ENCODE results near the gene GCM1. TPM values are rescaled to one million over a fixed set of nuclear protein-coding genes. Genes with fewer than 3 reads are reported as not detected.

The GCM1 gene
- total and polyA plus RNA-seq, 2 experiments from 2014 or later = 0.33 TPM; not detected in 1

DNA sequence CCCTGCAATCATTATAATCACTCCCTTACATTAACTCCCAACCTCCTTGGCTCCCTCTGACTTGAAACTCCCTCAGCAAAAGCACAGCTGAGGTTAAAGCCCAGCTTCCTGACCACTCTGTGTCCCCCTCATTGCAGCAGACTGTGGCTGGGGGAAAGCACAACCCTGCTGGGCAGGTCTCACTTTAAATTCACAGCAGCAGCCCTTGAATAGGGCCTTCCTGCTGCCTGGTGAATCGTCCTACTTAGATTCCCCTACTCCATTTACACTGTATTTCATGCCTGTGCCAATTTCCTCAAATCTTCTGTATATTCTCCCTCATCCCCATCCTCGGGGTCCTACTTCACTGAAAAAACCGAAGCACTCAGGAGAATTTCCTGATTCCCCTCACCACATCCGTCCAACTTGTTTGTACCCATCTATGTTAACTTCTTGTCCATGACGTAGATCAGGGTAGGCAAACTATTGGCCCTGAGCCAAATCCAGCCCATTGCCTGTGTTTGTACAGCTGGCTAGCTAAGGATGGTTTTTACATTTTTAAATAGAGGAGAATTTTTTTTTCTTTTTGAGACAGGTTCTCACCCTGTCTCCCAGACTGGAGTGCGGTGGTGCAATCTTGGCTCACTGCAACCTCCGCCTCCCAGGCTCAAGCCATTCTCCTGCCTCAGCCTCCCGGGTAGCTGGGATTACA lies 31.5 kb upstream of the GCM1 start:
- Histone ChIP-seq H3K27me3 (no peaks in the 10 kb centered on the region), H3K9me3 (ENCODE audit: low read depth) (no peaks in the 10 kb centered on the region), H3K4me3 (no peak overlapping the region), H3K4me2 (no peak overlapping the region), H2AFZ (no peak overlapping the region), H3K9me2 (replicated peaks; ENCODE audit: insufficient read depth) (no peaks in the 10 kb centered on the region), H3K4me1 (ENCODE audit: insufficient read depth) (peaks cover 5% of the 10 kb centered on the region), H3K79me2 (no peaks in the 10 kb centered on the region), H3K36me3 (replicated peaks; ENCODE audit: insufficient read depth, low read depth) (no peaks in the 10 kb centered on the region), H4K20me1 (ENCODE audit: insufficient read depth, poor library complexity, severe bottlenecking) (no peaks in the 10 kb centered on the region), H3K27ac (no peak overlapping the region)
- 70% methylated on average over 8 of the region's 8 CpGs for WGBS (ENCODE audit: low lambda C conversion rate, missing lambda C conversion rate)
- DNase-seq (ENCODE audit: low spot score) = peak; percentile 35
- TF ChIP-seq EZH2 (IDR thresholded peaks at IDR 0.05; ENCODE audit: borderline replicate concordance) (no peak), CTCF (IDR thresholded peaks at IDR 0.05; ENCODE audit: poor library complexity) (no peak)

DNA sequence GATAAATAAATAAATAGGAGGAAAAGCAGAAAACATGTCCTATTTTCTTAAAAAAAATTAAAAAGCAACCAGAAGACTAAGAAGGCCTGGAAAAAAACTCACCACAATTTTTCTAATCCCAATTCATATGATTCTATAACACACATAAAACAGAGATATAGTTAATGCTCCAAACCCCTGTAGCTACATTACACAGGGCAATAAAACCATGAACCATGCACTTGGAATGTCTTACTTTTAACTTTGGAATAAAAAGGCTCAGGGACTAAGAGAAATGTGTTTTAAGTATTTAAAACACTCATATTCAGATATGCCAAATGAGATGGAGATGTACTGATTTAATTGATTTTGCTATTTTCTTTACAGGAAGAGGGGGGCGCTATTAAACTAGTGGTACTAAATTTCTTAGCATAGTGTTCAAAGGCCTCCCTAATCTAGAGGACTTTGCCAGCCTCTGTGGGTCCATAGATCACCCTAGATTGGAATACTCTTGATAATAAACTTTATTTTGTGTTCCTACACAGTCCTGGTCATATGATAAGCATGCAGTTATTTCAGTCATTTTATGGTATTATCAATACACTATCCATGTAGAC lies 30.3 kb upstream of the GCM1 start:
- Histone ChIP-seq H4K20me1 (ENCODE audit: insufficient read depth, poor library complexity, severe bottlenecking) (no peaks in the 10 kb centered on the region), H3K27me3 (no peaks in the 10 kb centered on the region), H3K9me2 (replicated peaks; ENCODE audit: insufficient read depth) (no peaks in the 10 kb centered on the region), H2AFZ (no peak overlapping the region), H3K79me2 (no peaks in the 10 kb centered on the region), H3K9me3 (ENCODE audit: low read depth) (no peaks in the 10 kb centered on the region), H3K4me3 (no peak overlapping the region), H3K4me1 (ENCODE audit: insufficient read depth) (peaks cover 5% of the 10 kb centered on the region), H3K36me3 (replicated peaks; ENCODE audit: insufficient read depth, low read depth) (no peaks in the 10 kb centered on the region), H3K27ac (no peak overlapping the region), H3K4me2 (no peak overlapping the region)
- WGBS (ENCODE audit: low lambda C conversion rate, missing lambda C conversion rate) = 76% methylated on average over 1 of the region's 1 CpG
- no peak for TF ChIP-seq EZH2 (IDR thresholded peaks at IDR 0.05; ENCODE audit: borderline replicate concordance)
- no peak for TF ChIP-seq EZH2phosphoT487 (IDR thresholded peaks at IDR 0.05; ENCODE audit: low read depth, severe bottlenecking, unreplicated experiment)
- TF ChIP-seq CTCF (IDR thresholded peaks at IDR 0.05; ENCODE audit: poor library complexity) = no peak
- no peak for DNase-seq (ENCODE audit: low spot score)

DNA sequence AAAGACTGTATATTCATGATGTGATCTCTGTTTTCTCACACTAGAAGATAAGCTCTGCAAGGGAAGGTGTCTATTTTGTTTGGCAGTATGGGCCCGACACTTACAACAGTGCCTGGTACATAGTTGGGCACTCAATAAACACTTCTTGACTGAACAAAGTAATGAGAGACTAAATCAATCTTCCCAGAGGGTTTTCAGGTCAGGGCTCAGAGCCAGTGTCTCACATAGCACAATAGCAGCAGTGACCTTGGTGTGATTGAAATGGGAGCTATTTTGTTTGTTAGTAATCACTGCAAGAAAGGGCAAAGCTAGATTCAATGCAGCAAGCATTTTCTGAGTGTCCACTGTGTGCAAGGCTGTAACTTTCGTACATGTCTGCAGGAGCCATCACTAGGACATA lies 26.4 kb upstream of the GCM1 start:
- no peak for TF ChIP-seq CTCF (IDR thresholded peaks at IDR 0.05; ENCODE audit: poor library complexity)
- no peak for TF ChIP-seq EZH2phosphoT487 (IDR thresholded peaks at IDR 0.05; ENCODE audit: low read depth, severe bottlenecking, unreplicated experiment)
- TF ChIP-seq EZH2 (IDR thresholded peaks at IDR 0.05; ENCODE audit: borderline replicate concordance) = no peak
- Histone ChIP-seq H3K79me2 (no peaks in the 10 kb centered on the region), H3K27me3 (no peaks in the 10 kb centered on the region), H2AFZ (no peak overlapping the region), H3K4me3 (no peak overlapping the region), H3K4me1 (ENCODE audit: insufficient read depth) (peaks cover 5% of the 10 kb centered on the region), H3K4me2 (no peak overlapping the region), H4K20me1 (ENCODE audit: insufficient read depth, poor library complexity, severe bottlenecking) (no peaks in the 10 kb centered on the region), H3K9me2 (replicated peaks; ENCODE audit: insufficient read depth) (no peaks in the 10 kb centered on the region), H3K9me3 (ENCODE audit: low read depth) (no peaks in the 10 kb centered on the region), H3K27ac (no peak overlapping the region), H3K36me3 (replicated peaks; ENCODE audit: insufficient read depth, low read depth) (no peaks in the 10 kb centered on the region)
- WGBS (ENCODE audit: low lambda C conversion rate, missing lambda C conversion rate) = 82% methylated on average over 2 of the region's 2 CpGs
- DNase-seq (ENCODE audit: low spot score) = no peak
